Measurements from ENCODE around the gene CSNK1G1.
"Not testable (repeated sequence)": the region's sequence is repeated elsewhere in the genome, so short reads cannot be mapped to it uniquely, and the experiment has no call there.

Gene CSNK1G1

DNA sequence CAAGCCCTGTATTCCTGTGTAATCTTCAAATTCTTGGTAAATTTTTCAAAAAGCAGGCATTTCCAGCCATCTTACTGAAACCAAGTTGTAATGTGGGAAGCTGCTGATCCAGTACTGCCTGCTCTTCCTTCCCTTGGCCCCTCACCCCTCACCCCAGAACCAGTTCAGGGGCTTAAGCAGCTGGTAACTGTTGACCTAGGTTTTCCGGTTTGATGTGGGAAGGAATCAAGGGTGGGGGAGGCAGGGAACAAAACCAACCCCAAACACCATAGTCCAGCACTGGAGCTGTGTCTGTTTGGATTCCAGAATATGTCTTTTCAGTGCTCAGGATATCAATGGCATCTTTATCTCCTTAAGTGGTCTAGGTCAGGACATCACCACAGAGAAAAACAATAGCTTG, 233.5 kb downstream of the CSNK1G1 start:
- DNase-seq (ENCODE audit: low read depth, low spot score), result no peak
- no peak overlapping the region for H3K4me3 ChIP-seq (ENCODE audit: low read length)

DNA sequence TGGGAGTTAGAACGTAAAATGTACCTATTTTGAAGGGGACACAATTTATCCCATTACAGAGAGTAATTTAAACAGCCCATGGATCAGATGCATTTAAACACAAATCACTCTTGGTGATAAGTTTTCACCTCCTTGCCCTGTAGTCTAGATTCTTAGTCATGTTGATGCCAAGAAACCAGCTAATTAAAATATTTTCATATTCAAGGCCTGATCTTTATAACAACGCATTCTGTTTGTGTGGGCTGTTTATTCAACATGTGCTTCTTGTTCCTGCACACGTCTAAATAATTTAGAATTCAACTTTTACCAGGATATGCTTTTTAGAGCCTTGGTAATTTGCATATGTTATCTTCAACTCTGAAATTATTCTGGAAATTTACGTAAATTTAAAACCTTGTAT, 234.4 kb downstream of the CSNK1G1 start:
- DNase-seq (ENCODE audit: low read depth, low spot score), result no peak
- H3K4me3 ChIP-seq (ENCODE audit: low read length), result no peak overlapping the region

DNA sequence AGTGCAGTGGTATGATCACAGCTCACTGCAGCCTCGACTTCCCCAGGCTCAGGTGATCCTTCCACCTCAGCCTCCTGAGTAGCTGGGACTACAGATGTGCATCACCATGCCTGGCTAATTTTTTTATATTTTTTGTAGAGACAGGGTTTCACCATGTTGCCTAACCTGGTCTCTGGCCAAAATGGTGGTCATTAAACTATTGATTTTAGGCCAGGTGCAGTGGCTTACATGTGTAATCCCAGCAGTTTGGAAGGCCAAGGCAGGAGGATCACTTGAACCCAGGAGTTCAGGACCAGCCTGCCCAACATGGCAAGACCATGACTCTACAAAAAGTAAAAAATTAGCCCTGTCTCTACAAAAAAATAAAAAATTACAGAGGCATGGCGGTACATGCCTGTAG, 235.7 kb downstream of the CSNK1G1 start:
- DNase-seq (ENCODE audit: low read depth, low spot score), result not testable (repeated sequence)

DNA sequence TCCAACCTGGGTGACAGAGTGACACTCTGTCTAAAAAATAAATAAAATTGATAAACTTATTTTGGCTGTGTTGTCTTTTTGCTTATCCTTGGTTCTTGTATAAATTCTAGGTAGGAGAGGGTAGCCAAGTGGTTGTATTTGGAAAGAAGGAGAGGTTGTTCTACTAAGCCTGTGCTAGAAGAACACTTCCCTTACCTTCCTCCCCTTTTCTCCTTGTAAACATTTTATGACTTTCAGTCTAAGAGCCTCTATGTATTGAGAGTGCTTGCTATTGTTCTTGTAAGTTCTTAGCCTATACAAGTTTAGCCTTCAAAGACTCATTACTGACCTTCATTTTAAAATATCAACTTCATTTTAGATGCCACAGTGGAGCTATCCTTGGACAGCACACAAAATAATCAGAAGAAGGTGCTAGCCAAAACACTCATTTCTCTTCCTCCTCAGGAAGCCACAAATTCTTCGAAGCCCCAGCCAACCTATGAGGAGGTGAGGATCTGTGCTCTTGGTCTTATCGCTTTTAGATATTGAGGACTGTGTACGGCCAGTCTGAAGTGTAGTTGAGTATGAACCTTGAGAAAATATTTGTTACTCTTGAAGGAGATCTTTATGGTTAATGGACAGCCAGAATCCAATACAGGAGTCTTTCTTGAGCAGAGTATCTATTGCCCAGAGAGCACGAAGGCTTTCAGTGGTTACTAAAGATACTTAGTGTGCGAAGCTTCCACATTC, 238.1 kb downstream of the CSNK1G1 start:
- H3K4me3 ChIP-seq (ENCODE audit: low read length), result no peak overlapping the region
- no peak for DNase-seq (ENCODE audit: low read depth, low spot score)

More for the DNA sequence above, 235.7 kb downstream of the CSNK1G1 start:
- not testable (repeated sequence) for H3K4me3 ChIP-seq (ENCODE audit: low read length)
